HepG2 (cell line): Measurements from ENCODE around the gene SLC29A2. TPM values are rescaled to one million over a fixed set of nuclear protein-coding genes. Genes with fewer than 3 reads are reported as not detected.

Source experiments
- ATAC-seq: fragments of 200-7000 bp; cut with Tn5 transposase; 3 replicates; pipeline ENCODE4 v1.9.1; 2020; ENCODE audit warnings: mild to moderate bottlenecking, moderate library complexity
- BruUV-seq: library from RNA; stranded (reverse); fragments of 400-500 nt; replicated peaks from 2 replicates; lab custom pipeline; 2021; lab: Mats Ljungman, UMichigan
- CTCF ChIA-PET: fragments of 300-600 bp; formaldehyde crosslinking; extraction: SDS; loops from one replicate; lab custom pipeline; 2021; ENCODE audit warnings: low total read pairs, inconsistent platforms, low intra/inter-chr PET ratio; lab: Yijun Ruan, JAX
- POLR2A ChIA-PET: fragments of 350-600 bp; sonication (Branson Sonifier 250); formaldehyde crosslinking; loops from one replicate; lab custom pipeline; 2020; ENCODE audit warnings: antibody characterized with exemption, inconsistent platforms; lab: Yijun Ruan, JAX
- DNase-seq: peaks from one replicate; pipeline ENCODE4 v3.0.0-alpha.2; 2015; ENCODE audit warnings: low spot score
- FAIRE-seq: peaks from 3 replicates; lab custom pipeline; 2011; peaks lifted over from hg19 to GRCh38; lab: Jason Lieb, UNC
- H2AFZ ChIP-seq: one replicate; pipeline ENCODE4 v1.6.1; 2011; ENCODE audit warnings: low read length, inconsistent platforms
- H3K27ac ChIP-seq: fragments of 300-600 bp; 3 replicates; pipeline ENCODE4 v1.8.0; 2011; ENCODE audit warnings: mixed run types, mild to moderate bottlenecking, mixed read lengths, low read length, inconsistent platforms; ENCODE audit not compliant: insufficient read depth; ENCODE audit errors: extremely low read length
- H3K27me3 ChIP-seq, 2 experiments: fragments of 200-600 bp in 1 of 2; 2 replicates in 1 of 2; 3 replicates in 1 of 2; pipeline versions ENCODE4 v1.6.0 to v1.8.0; 2011; ENCODE audit warnings: low read length in 2 of 2, mild to moderate bottlenecking in 2 of 2, moderate library complexity in 2 of 2, inconsistent platforms in 1 of 2; ENCODE audit not compliant: insufficient read depth in 2 of 2, control insufficient read depth in 1 of 2
- H3K36me3 ChIP-seq, 2 experiments: fragments of 200-600 bp in 1 of 2; replicated peaks in 1 of 2; 2 replicates in 1 of 2; 3 replicates in 1 of 2; pipeline versions ENCODE4 v1.5.1 to v1.8.0; 2011; ENCODE audit warnings: low read length in 2 of 2, inconsistent platforms in 1 of 2; ENCODE audit not compliant: insufficient read depth in 2 of 2, control insufficient read depth in 1 of 2
- H3K4me1 ChIP-seq: 2 replicates; pipeline ENCODE4 v1.5.1; 2012; ENCODE audit warnings: low read length, inconsistent platforms; ENCODE audit not compliant: insufficient read depth
- H3K4me2 ChIP-seq: 2 replicates; pipeline ENCODE4 v1.6.0; 2011; ENCODE audit warnings: low read depth, low read length, inconsistent platforms
- H3K4me3 ChIP-seq, 3 experiments: fragments of 200-600 bp in 1 of 3; sonication (generic), shearing (Covaris generic) in 1 of 3; replicated peaks in 1 of 3; 2 replicates each; pipeline ENCODE4 v1.5.1; 2011 to 2016; ENCODE audit warnings: low read length in 3 of 3, inconsistent platforms in 2 of 3, low read depth in 2 of 3, mild to moderate bottlenecking in 2 of 3, control low read depth in 1 of 3, mixed read lengths in 1 of 3; ENCODE audit not compliant: insufficient read depth in 1 of 3
- H3K79me2 ChIP-seq: one replicate; pipeline ENCODE4 v1.6.1; 2011; ENCODE audit warnings: low read length, inconsistent platforms; ENCODE audit not compliant: insufficient read depth
- H3K9ac ChIP-seq: 2 replicates; pipeline ENCODE4 v1.6.0; 2011; ENCODE audit warnings: mild to moderate bottlenecking, low read depth, low read length, inconsistent platforms; ENCODE audit not compliant: insufficient read depth
- H3K9me3 ChIP-seq: 2 replicates; pipeline ENCODE4 v1.5.1; 2012; ENCODE audit warnings: mild to moderate bottlenecking, low read length
- H4K20me1 ChIP-seq: 2 replicates; pipeline ENCODE4 v1.6.0; 2011; ENCODE audit warnings: inconsistent platforms, mild to moderate bottlenecking, low read length, moderate library complexity; ENCODE audit not compliant: insufficient read depth
- DR1 ChIP-seq: sonication (generic); formaldehyde crosslinking; IDR thresholded peaks from 2 replicates; pipeline ENCODE4 v1.8.0; 2021; ENCODE audit warnings: mild to moderate bottlenecking, missing genetic modification reagents, inconsistent platforms
- PLSCR1 ChIP-seq: sonication (generic); formaldehyde crosslinking; IDR thresholded peaks from 2 replicates; pipeline ENCODE4 v1.5.0; 2020; ENCODE audit warnings: missing genetic modification reagents, mild to moderate bottlenecking, borderline replicate concordance
- SIN3B ChIP-seq: fragments of 150-350 bp; IDR thresholded peaks from 2 replicates; pipeline ENCODE4 v1.6.1; 2014; ENCODE audit warnings: low read length
- SP4 ChIP-seq: sonication (generic); formaldehyde crosslinking; IDR thresholded peaks from 2 replicates; pipeline ENCODE4 v1.8.1; 2023; ENCODE audit warnings: mild to moderate bottlenecking, missing genetic modification reagents
- ZNF225 ChIP-seq: sonication (generic); formaldehyde crosslinking; IDR thresholded peaks from 2 replicates; pipeline ENCODE4 v1.4.0; 2020; ENCODE audit warnings: mild to moderate bottlenecking, missing genetic modification reagents
- ZNF432 ChIP-seq: sonication (generic); formaldehyde crosslinking; IDR thresholded peaks from 2 replicates; pipeline ENCODE4 v1.5.0; 2020; ENCODE audit warnings: missing genetic modification reagents, mild to moderate bottlenecking, borderline replicate concordance
- ZNF484 ChIP-seq: sonication (generic); formaldehyde crosslinking; IDR thresholded peaks from 2 replicates; pipeline ENCODE4 v1.5.1; 2020; ENCODE audit warnings: mild to moderate bottlenecking, low read depth, missing genetic modification reagents, borderline replicate concordance
- ZNF782 ChIP-seq: sonication (generic); formaldehyde crosslinking; IDR thresholded peaks from 2 replicates; pipeline ENCODE4 v1.4.0; 2020; ENCODE audit warnings: missing genetic modification reagents, mild to moderate bottlenecking, borderline replicate concordance
- WGBS: methylation state at CpG from one replicate; pipeline ENCODE4 v1.1.6; 2017; ENCODE audit warnings: low lambda C conversion rate; 5-methylcytosine and 5-hydroxymethylcytosine counted together
- in situ Hi-C: cut with HindIII; loops from 2 replicates; pipeline ENCODE4 v1.10.0; 2017; ENCODE audit warnings: low pct_unique_long_range_greater_than_20kb; ENCODE audit not compliant: extremely low pct_ligation_motif_present
- intact Hi-C: fragments of 100-400 bp; cut with micrococcal nuclease; formaldehyde crosslinking; loops from one replicate; pipeline ENCODE4 v1.10.0; 2022; ENCODE audit not compliant: unreplicated experiment
- polyA plus RNA-seq, 8 experiments: library from polyadenylated mRNA; depleted of rRNA in 3 of 8; stranded (reverse) in 7 of 8; unstranded in 1 of 8; fragments of >200 nt; fragmentation: Illumina TruSeq in 4 of 8; extraction: Trizol in 4 of 8; gene quantifications; 2 replicates each; pipeline versions ENCODE4 v1.2.1 to v1.2.3, GENCODE V29; 2011 to 2016; ENCODE audit warnings: low read depth in 4 of 8, missing spikeins in 1 of 8, mixed read lengths in 1 of 8; ENCODE audit not compliant: insufficient read depth in 1 of 8
- total RNA-seq, 5 experiments: library from RNA; depleted of rRNA; stranded (reverse); fragments of >200 nt; fragmentation: Illumina TruSeq; extraction: Trizol; gene quantifications; 2 replicates each; pipeline ENCODE4 v1.2.3, GENCODE V29; 2016; ENCODE audit warnings: low read depth in 1 of 5
- TF ChIP-seq, protein P1 (sequence below): sonication (generic); formaldehyde crosslinking; IDR thresholded peaks from 2 replicates; pipeline ENCODE4 v1.5.0; 2020; ENCODE audit warnings: missing genetic modification reagents, mild to moderate bottlenecking, borderline replicate concordance
- TF ChIP-seq, protein P2 (sequence below): sonication (generic); formaldehyde crosslinking; IDR thresholded peaks from 2 replicates; pipeline ENCODE4 v1.4.0; 2020; ENCODE audit warnings: mild to moderate bottlenecking, missing genetic modification reagents

The SLC29A2 gene
- total and polyA plus RNA-seq, 2 of the 13 experiments (the other 11 are each of a cell fraction or from before 2014, with no cell fraction given) = 0.63 to 0.66 TPM

- BruUV-seq = no TSS peak
- in situ Hi-C loops (no loop called here), intact Hi-C loops (no loop called here)
- no peaks in the 10 kb centered on the region; a peak in 1 of 5 replicates for H3K27me3 ChIP-seq
- WGBS = 27% methylated on average over 19 of the region's 68 CpGs
- peak overlapping the region; percentile 80 to 93 (median 90) for H3K4me3 ChIP-seq
- no peaks in the 10 kb centered on the region for H3K9me3 ChIP-seq
- peaks cover 49% of the 10 kb centered on the region for H3K79me2 ChIP-seq
- FAIRE-seq (no peak), DNase-seq (no peak), ATAC-seq (peak; percentile 18)
- H3K4me1 ChIP-seq = peaks cover 69% of the 10 kb centered on the region
- no peaks in the 10 kb centered on the region for H4K20me1 ChIP-seq
- H3K9ac ChIP-seq = peak overlapping the region; percentile 94
- POLR2A ChIA-PET = interaction anchor here (1.3 to 2.3 kb wide), 5 partner anchors 10 to 42 kb away, joined by 3 to 27 read pairs (median 6); partner anchors contain the start of genes CD248 and RIN1
- CTCF ChIA-PET = no interaction called here
- H3K27ac ChIP-seq = peak overlapping the region; percentile 86
- H2AFZ ChIP-seq = no peak overlapping the region
- H3K4me2 ChIP-seq = peak overlapping the region; percentile 95
- peaks cover 5% of the 10 kb centered on the region in 2 experiments; a peak in 3 of 5 replicates for H3K36me3 ChIP-seq
- TF ChIP-seq ZNF432 = 0 out of 2 replicates have a peak, but pooled peaks have one; percentile 46
- no peak for TF ChIP-seq SIN3B
- TF ChIP-seq ZNF782 (CRISPR knock-in tag) = peak; percentile 54; the same call in 1 of the 2 replicates
- 0 out of 2 replicates have a peak, but pooled peaks have one; percentile 14 for TF ChIP-seq DR1 (CRISPR knock-in tag)
- 0 out of 2 replicates have a peak, but pooled peaks have one; percentile 50 for TF ChIP-seq ZNF484 (CRISPR knock-in tag)
- 0 out of 2 replicates have a peak, but pooled peaks have one; percentile 3 for TF ChIP-seq SP4 (CRISPR knock-in tag)
- TF ChIP-seq, protein P1, sequence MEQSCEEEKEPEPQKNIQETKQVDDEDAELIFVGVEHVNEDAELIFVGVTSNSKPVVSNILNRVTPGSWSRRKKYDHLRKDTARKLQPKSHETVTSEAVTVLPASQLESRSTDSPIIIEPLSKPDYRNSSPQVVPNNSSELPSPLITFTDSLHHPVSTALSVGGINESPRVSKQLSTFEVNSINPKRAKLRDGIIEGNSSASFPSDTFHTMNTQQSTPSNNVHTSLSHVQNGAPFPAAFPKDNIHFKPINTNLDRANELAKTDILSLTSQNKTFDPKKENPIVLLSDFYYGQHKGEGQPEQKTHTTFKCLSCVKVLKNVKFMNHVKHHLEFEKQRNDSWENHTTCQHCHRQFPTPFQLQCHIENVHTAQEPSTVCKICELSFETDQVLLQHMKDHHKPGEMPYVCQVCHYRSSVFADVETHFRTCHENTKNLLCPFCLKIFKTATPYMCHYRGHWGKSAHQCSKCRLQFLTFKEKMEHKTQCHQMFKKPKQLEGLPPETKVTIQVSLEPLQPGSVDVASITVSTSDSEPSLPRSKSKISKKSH = peak; percentile 38; the same call in 1 of the 2 replicates
- TF ChIP-seq, protein P2, sequence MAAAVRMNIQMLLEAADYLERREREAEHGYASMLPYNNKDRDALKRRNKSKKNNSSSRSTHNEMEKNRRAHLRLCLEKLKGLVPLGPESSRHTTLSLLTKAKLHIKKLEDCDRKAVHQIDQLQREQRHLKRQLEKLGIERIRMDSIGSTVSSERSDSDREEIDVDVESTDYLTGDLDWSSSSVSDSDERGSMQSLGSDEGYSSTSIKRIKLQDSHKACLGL = peak; percentile 66; the same call in 1 of the 2 replicates
- 0 out of 2 replicates have a peak, but pooled peaks have one; percentile 51 for TF ChIP-seq PLSCR1
- TF ChIP-seq ZNF225 = peak; percentile 50; the same call in 1 of the 2 replicates
Measured at GRCh38 chr11:66346476-66347424, 24.8 kb downstream of the SLC29A2 start.
